GM12878 (cell line): ENCODE data around the gene ELP4. TPM values are rescaled to one million over a fixed set of nuclear protein-coding genes. Genes with fewer than 3 reads are reported as not detected.

Experiments
- ATAC-seq: fragments of 200-7000 bp; cut with Tn5 transposase; 3 replicates; pipeline ENCODE4 v1.9.1; 2020; ENCODE audit warnings: mild to moderate bottlenecking, moderate library complexity
- BruUV-seq: library from RNA; stranded (reverse); fragments of 400-500 nt; replicated peaks from 2 replicates; lab custom pipeline; 2021; lab: Mats Ljungman, UMichigan
- CTCF ChIA-PET: fragments of 300-600 bp; sonication (Branson Sonifier 250); formaldehyde crosslinking; extraction: SDS; loops from one replicate; lab custom pipeline; 2021; ENCODE audit warnings: inconsistent platforms; lab: Yijun Ruan, JAX
- POLR2A ChIA-PET: fragments of 350-600 bp; formaldehyde crosslinking; extraction: SDS; loops from one replicate; lab custom pipeline; 2021; ENCODE audit warnings: inconsistent platforms; lab: Charles Lee
- RAD21 ChIA-PET: fragments of 300-600 bp; sonication (Branson Sonifier 250); formaldehyde crosslinking; loops from one replicate; lab custom pipeline; 2023; ENCODE audit warnings: antibody characterized with exemption; ENCODE audit not compliant: unreplicated experiment; lab: Charles Lee
- SMC1A ChIA-PET: fragments of 300-600 bp; sonication (Branson Sonifier 250); formaldehyde crosslinking; loops from one replicate; lab custom pipeline; 2023; ENCODE audit not compliant: unreplicated experiment, uncharacterized antibody; lab: Charles Lee
- DNase-seq: peaks from one replicate; pipeline ENCODE4 v3.0.0-alpha.2; 2011; ENCODE audit warnings: low read depth, low spot score
- FAIRE-seq: peaks from 3 replicates; lab custom pipeline; 2011; peaks lifted over from hg19 to GRCh38; lab: Jason Lieb, UNC
- H2AFZ ChIP-seq: 2 replicates; pipeline ENCODE4 v1.6.0; 2011; ENCODE audit warnings: low read depth, low read length, control low read depth; ENCODE audit not compliant: control insufficient read depth
- H3K27ac ChIP-seq: 2 replicates; pipeline ENCODE4 v1.5.1; 2011; ENCODE audit warnings: control low read depth; ENCODE audit not compliant: control insufficient read depth, insufficient read depth
- H3K27me3 ChIP-seq, 2 experiments: replicated peaks in 1 of 2; 2 replicates each; pipeline versions ENCODE4 v1.6.0 to v1.6.1; 2011; ENCODE audit warnings: low read length in 1 of 2; ENCODE audit not compliant: control insufficient read depth in 2 of 2, insufficient read depth in 2 of 2
- H3K36me3 ChIP-seq, 2 experiments: 2 replicates each; pipeline ENCODE4 v1.5.1; 2011; ENCODE audit warnings: low read length in 1 of 2; ENCODE audit not compliant: control insufficient read depth in 2 of 2, insufficient read depth in 2 of 2
- H3K4me1 ChIP-seq: 2 replicates; pipeline ENCODE4 v1.6.1; 2011; ENCODE audit warnings: mild to moderate bottlenecking, low read length, moderate library complexity, mixed read lengths; ENCODE audit not compliant: control insufficient read depth, insufficient read depth
- H3K4me2 ChIP-seq: 2 replicates; pipeline ENCODE4 v1.6.0; 2011; ENCODE audit warnings: control low read depth; ENCODE audit not compliant: control insufficient read depth, insufficient read depth
- H3K4me3 ChIP-seq: fragments of 200-600 bp; sonication (generic); 2 replicates; pipeline ENCODE4 v1.5.1; 2016
- H3K79me2 ChIP-seq: 2 replicates; pipeline ENCODE4 v1.6.0; 2011; ENCODE audit warnings: low read length; ENCODE audit not compliant: control insufficient read depth, insufficient read depth
- H3K9ac ChIP-seq: 2 replicates; pipeline ENCODE4 v1.8.0; 2011; ENCODE audit warnings: low read length, control low read depth, mixed read lengths; ENCODE audit not compliant: control insufficient read depth, insufficient read depth
- H3K9me3 ChIP-seq: replicated peaks from 3 replicates; pipeline ENCODE4 v1.5.1; 2011; ENCODE audit warnings: mild to moderate bottlenecking, low read length; ENCODE audit not compliant: control insufficient read depth, insufficient read depth
- H4K20me1 ChIP-seq: 2 replicates; pipeline ENCODE4 v1.6.0; 2011; ENCODE audit not compliant: control insufficient read depth, insufficient read depth
- BHLHE40 ChIP-seq, 2 experiments: fragments of 450-650 bp in 1 of 2; IDR thresholded peaks; 2 replicates each; pipeline ENCODE4 v1.6.1; 2011 to 2017; ENCODE audit warnings: low read depth in 2 of 2, borderline replicate concordance in 1 of 2, improper control_type of control experiment in 1 of 2, low read length in 1 of 2, mild to moderate bottlenecking in 1 of 2
- CEBPB ChIP-seq, 2 experiments: fragments of 150-350 bp in 1 of 2; IDR thresholded peaks; 2 replicates each; pipeline ENCODE4 v1.6.1; 2012 to 2014; ENCODE audit warnings: low read depth in 2 of 2, low read length in 2 of 2, borderline replicate concordance in 1 of 2, inconsistent platforms in 1 of 2
- CHD4 ChIP-seq: fragments of 200-600 bp; sonication (generic); IDR thresholded peaks from 2 replicates; pipeline ENCODE4 v1.6.1; 2016; ENCODE audit warnings: mild to moderate bottlenecking
- EGR1 ChIP-seq, 2 experiments: IDR thresholded peaks; 1 replicate in 1 of 2; 2 replicates in 1 of 2; pipeline ENCODE4 v1.6.1; 2011 to 2012; ENCODE audit warnings: low read depth in 2 of 2, low read length in 2 of 2, borderline replicate concordance in 1 of 2, mild to moderate bottlenecking in 1 of 2, moderate library complexity in 1 of 2
- SRF ChIP-seq, 2 experiments: IDR thresholded peaks; 2 replicates each; pipeline ENCODE4 v1.6.1; 2011; ENCODE audit warnings: low read depth in 2 of 2, low read length in 2 of 2, mild to moderate bottlenecking in 1 of 2, moderate library complexity in 1 of 2
- TCF7 ChIP-seq: IDR thresholded peaks from 2 replicates; pipeline ENCODE4 v1.6.1; 2014; ENCODE audit warnings: antibody characterized with exemption, borderline replicate concordance
- ZNF217 ChIP-seq: fragments of 450-650 bp; IDR thresholded peaks from 2 replicates; pipeline ENCODE4 v1.6.1; 2017; ENCODE audit warnings: antibody characterized with exemption, mild to moderate bottlenecking
- WGBS: methylation state at CpG from one replicate; pipeline ENCODE4 v1.1.6; 2016; ENCODE audit warnings: low lambda C conversion rate; ENCODE audit not compliant: insufficient replicate concordance, insufficient coverage; ENCODE audit errors: missing lambda C conversion rate; 5-methylcytosine and 5-hydroxymethylcytosine counted together
- in situ Hi-C: fragments of 300-500 bp; cut with MboI; formaldehyde crosslinking; loops from 9 replicates; pipeline ENCODE4 v1.14.3; 2018; ENCODE audit warnings: mixed read lengths
- intact Hi-C: fragments of 100-400 bp; cut with micrococcal nuclease; formaldehyde crosslinking; loops from one replicate; pipeline ENCODE4 v1.14.2; 2022; ENCODE audit not compliant: unreplicated experiment
- polyA plus RNA-seq, 11 experiments: library from polyadenylated mRNA; depleted of rRNA in 4 of 11; unstranded in 6 of 11; stranded (reverse) in 5 of 11; fragments of >200 nt; fragmentation: Nextera tagmentation in 4 of 11; fragmentation: Illumina TruSeq in 1 of 11; extraction: Ambion mirVana in 4 of 11; extraction: Trizol in 1 of 11; gene quantifications; 1 replicate in 1 of 11; 2 replicates in 10 of 11; pipeline versions ENCODE4 v1.2.1 to v1.2.3, GENCODE V29; 2011 to 2016; ENCODE audit warnings: inconsistent platforms in 2 of 11, missing spikeins in 2 of 11, low read depth in 1 of 11
- total RNA-seq, 4 experiments: library from RNA; depleted of rRNA in 3 of 4; stranded (reverse); fragments of >200 nt in 3 of 4; fragmentation: Illumina TruSeq in 1 of 4; extraction: Trizol in 1 of 4; gene quantifications; 2 replicates each; pipeline versions ENCODE4 v1.2.1 to v1.2.3, GENCODE V29; 2013 to 2021
- TF ChIP-seq, protein P1 (sequence below): fragments of 150-350 bp; IDR thresholded peaks from 2 replicates; pipeline ENCODE4 v1.6.1; 2016; ENCODE audit warnings: low read depth, low read length
- TF ChIP-seq, protein P2 (sequence below): fragments of 450-650 bp; IDR thresholded peaks from 2 replicates; pipeline ENCODE4 v1.6.1; 2017; ENCODE audit warnings: low read depth, mild to moderate bottlenecking, moderate library complexity

The ELP4 gene
- total and polyA plus RNA-seq, 10 of the 15 experiments (the other 5 are each of a cell fraction or from before 2014, with no cell fraction given), result 17.7 to 36.1 (median 27.0) TPM

DNA sequence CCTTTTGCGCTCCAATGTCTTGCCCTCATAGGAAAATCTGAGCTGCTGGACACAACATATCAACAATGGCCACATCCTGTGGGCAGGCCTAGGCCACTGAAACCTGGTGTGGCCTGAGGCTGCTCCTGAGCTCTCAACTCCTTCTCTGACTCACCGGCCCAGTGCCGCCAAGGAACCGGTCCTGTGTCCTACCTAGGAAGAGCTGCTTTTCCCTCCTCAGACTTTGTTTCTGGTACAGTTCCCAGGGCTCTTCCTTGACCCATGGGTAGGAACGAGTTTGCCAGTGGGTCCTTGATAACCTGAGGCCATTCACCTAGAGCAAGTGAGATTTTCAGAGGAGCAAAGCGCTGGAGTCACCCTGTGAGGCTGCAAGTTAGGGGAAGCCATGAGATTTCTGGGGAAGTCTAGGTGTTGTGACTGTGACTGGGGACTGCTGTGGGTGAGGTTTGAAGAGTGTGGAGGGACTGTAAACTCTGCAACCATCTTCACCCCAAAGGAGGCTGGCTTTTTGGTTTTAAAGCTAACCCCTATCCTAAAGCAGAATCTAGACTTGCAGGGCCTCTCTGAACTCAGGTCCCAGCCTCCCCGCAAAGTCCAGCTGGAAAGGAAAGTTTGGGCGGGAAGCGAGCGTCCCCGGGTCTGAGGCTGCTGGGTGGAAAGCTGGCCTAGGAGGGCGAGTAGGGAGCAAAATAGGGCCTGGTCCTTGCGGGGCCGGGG is 313.5 kb downstream of the ELP4 start (continued):
- TF ChIP-seq BHLHE40 (IDR thresholded peaks at IDR 0.05; ENCODE audit: borderline replicate concordance in 1 of 2, low read depth in 2 of 2, low read length in 1 of 2), result no peak
- TF ChIP-seq, protein P1, sequence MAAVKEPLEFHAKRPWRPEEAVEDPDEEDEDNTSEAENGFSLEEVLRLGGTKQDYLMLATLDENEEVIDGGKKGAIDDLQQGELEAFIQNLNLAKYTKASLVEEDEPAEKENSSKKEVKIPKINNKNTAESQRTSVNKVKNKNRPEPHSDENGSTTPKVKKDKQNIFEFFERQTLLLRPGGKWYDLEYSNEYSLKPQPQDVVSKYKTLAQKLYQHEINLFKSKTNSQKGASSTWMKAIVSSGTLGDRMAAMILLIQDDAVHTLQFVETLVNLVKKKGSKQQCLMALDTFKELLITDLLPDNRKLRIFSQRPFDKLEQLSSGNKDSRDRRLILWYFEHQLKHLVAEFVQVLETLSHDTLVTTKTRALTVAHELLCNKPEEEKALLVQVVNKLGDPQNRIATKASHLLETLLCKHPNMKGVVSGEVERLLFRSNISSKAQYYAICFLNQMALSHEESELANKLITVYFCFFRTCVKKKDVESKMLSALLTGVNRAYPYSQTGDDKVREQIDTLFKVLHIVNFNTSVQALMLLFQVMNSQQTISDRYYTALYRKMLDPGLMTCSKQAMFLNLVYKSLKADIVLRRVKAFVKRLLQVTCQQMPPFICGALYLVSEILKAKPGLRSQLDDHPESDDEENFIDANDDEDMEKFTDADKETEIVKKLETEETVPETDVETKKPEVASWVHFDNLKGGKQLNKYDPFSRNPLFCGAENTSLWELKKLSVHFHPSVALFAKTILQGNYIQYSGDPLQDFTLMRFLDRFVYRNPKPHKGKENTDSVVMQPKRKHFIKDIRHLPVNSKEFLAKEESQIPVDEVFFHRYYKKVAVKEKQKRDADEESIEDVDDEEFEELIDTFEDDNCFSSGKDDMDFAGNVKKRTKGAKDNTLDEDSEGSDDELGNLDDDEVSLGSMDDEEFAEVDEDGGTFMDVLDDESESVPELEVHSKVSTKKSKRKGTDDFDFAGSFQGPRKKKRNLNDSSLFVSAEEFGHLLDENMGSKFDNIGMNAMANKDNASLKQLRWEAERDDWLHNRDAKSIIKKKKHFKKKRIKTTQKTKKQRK, result no peak
- TF ChIP-seq CHD4, result no peak
- no peak for TF ChIP-seq ZNF217
- TF ChIP-seq SRF (IDR thresholded peaks at IDR 0.05; ENCODE audit: low read depth in 2 of 2, low read length in 2 of 2), result no peak
- TF ChIP-seq TCF7, result no peak
- TF ChIP-seq EGR1 (IDR thresholded peaks at IDR 0.05; ENCODE audit: borderline replicate concordance in 1 of 2, low read depth in 2 of 2, low read length in 2 of 2), result no peak

DNA sequence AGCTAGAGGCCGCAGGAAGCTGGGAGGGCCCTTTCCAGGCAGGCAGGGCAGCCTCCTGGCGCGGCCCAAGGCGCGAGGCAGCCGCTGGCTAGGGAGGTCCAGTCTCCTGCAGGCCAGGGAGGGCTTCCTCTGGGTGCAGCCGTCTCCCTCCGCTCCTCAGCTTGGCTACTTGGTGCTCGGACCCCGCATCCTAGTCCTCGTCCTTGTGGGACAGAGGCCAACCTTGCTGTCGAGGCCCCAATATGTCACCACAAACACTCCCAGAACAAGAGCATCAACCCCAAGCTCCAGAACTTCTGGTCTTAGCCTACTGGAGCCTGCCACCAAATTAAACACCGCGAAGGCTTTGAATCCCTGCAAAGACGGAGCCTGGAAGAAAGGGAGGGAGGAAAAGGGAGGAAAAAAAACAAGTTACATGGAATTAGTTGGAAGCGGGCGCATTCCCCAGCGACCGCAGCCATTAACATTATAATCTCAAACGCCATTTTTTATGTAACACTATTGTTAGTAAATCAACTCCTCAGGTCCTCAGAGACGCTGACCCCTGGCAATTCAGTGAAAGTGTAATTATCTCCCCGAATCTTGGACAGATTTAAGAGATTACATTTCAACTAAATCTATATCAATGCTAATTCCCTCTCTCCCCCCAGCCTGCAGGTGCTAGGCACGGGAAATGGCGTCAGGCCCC is 314.2 kb downstream of the ELP4 start:
- ChIA-PET RAD21 (no interaction called here), SMC1A (no interaction called here), POLR2A (no interaction called here), CTCF (no interaction called here)
- no peak overlapping the region for H3K4me2 ChIP-seq
- H4K20me1 ChIP-seq, result peaks cover 3% of the 10 kb centered on the region; the same call in 1 of the 2 replicates
- 40% methylated on average over 24 of the region's 24 CpGs for WGBS
- ATAC-seq (no peak), DNase-seq (no peak), FAIRE-seq (no peak)
- no peak overlapping the region for H2AFZ ChIP-seq
- in situ Hi-C loops (no loop called here), intact Hi-C loops (no loop called here)
- H3K4me3 ChIP-seq, result no peak overlapping the region
- H3K27me3 ChIP-seq, result peaks cover 21 to 27% of the 10 kb centered on the region in 2 experiments
- H3K9ac ChIP-seq, result no peak overlapping the region
- no peaks in the 10 kb centered on the region for H3K4me1 ChIP-seq
- BruUV-seq, result no TSS peak
- TF ChIP-seq, protein P2, sequence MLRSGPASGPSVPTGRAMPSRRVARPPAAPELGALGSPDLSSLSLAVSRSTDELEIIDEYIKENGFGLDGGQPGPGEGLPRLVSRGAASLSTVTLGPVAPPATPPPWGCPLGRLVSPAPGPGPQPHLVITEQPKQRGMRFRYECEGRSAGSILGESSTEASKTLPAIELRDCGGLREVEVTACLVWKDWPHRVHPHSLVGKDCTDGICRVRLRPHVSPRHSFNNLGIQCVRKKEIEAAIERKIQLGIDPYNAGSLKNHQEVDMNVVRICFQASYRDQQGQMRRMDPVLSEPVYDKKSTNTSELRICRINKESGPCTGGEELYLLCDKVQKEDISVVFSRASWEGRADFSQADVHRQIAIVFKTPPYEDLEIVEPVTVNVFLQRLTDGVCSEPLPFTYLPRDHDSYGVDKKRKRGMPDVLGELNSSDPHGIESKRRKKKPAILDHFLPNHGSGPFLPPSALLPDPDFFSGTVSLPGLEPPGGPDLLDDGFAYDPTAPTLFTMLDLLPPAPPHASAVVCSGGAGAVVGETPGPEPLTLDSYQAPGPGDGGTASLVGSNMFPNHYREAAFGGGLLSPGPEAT, result no peak
- no peak for TF ChIP-seq CEBPB (IDR thresholded peaks at IDR 0.05; ENCODE audit: borderline replicate concordance in 1 of 2, low read depth in 2 of 2, low read length in 2 of 2)
- no peak overlapping the region for H3K27ac ChIP-seq
- H3K79me2 ChIP-seq, result no peaks in the 10 kb centered on the region
- H3K9me3 ChIP-seq, result no peaks in the 10 kb centered on the region; the same call in 2 of the 3 replicates
- H3K36me3 ChIP-seq, result no peaks in the 10 kb centered on the region
